K562 (cell line): Measurements from ENCODE around the gene CLCA2. TPM values are rescaled to one million over a fixed set of nuclear protein-coding genes. Genes with fewer than 3 reads are reported as not detected.
A peak's percentile ranks its signal among the peaks of the same experiment; 100 is the strongest.

ENCODE experiments used
- ARHGAP35 ChIP-seq: fragments of 450-650 bp; IDR thresholded peaks from 2 replicates; pipeline ENCODE4 v1.6.1; 2018; ENCODE audit not compliant: partially characterized antibody
- ETV1 ChIP-seq: fragments of 450-650 bp; conservative IDR thresholded peaks from 2 replicates; pipeline ENCODE4 v1.6.1; 2016; ENCODE audit warnings: missing genetic modification characterization, control low read depth, low read depth, missing compliant biosample characterization
- HDAC1 ChIP-seq, 2 experiments: fragments of 450-650 bp; IDR thresholded peaks; 2 replicates each; pipeline ENCODE4 v1.6.1; 2016 to 2017; ENCODE audit warnings: inconsistent platforms in 1 of 2, mild to moderate bottlenecking in 1 of 2, moderate library complexity in 1 of 2
- RB1 ChIP-seq: fragments of 450-650 bp; IDR thresholded peaks from 2 replicates; pipeline ENCODE4 v1.6.1; 2017; ENCODE audit warnings: low read depth, mild to moderate bottlenecking
- SOX6 ChIP-seq: fragments of 450-650 bp; IDR thresholded peaks from 2 replicates; pipeline ENCODE4 v1.6.1; 2014; ENCODE audit warnings: mild to moderate bottlenecking
- ZBTB1 ChIP-seq: sonication (generic); formaldehyde crosslinking; IDR thresholded peaks from 2 replicates; pipeline ENCODE4 v1.8.1; 2023; ENCODE audit warnings: missing genetic modification reagents, low read depth, mild to moderate bottlenecking, borderline replicate concordance
- polyA plus RNA-seq, 8 experiments: library from polyadenylated mRNA; depleted of rRNA in 4 of 8; stranded (reverse) in 5 of 8; unstranded in 3 of 8; fragments of >200 nt; fragmentation: Nextera tagmentation in 2 of 8; fragmentation: Illumina TruSeq in 1 of 8; extraction: Ambion mirVana in 2 of 8; extraction: Trizol in 1 of 8; gene quantifications; 2 replicates each; pipeline versions ENCODE4 v1.2.1 to v1.2.3, GENCODE V29; 2011 to 2014; ENCODE audit warnings: inconsistent platforms in 1 of 8, missing spikeins in 1 of 8
- total RNA-seq, 7 experiments: library from RNA; depleted of rRNA in 6 of 7; stranded (reverse); fragments of >200 nt in 6 of 7; fragmentation: Illumina TruSeq in 2 of 7; extraction: Trizol in 2 of 7; gene quantifications; 2 replicates each; pipeline versions ENCODE4 v1.2.1 to v1.2.3, GENCODE V29; 2011 to 2021; ENCODE audit warnings: low replicate concordance in 1 of 7
- TF ChIP-seq, protein P1 (sequence below): fragments of 450-650 bp; IDR thresholded peaks from 2 replicates; pipeline ENCODE4 v1.6.1; 2016; ENCODE audit warnings: low read depth, mild to moderate bottlenecking, moderate library complexity
- TF ChIP-seq, protein P2 (sequence below): sonication (generic); formaldehyde crosslinking; IDR thresholded peaks from 2 replicates; pipeline ENCODE4 v1.9.0; 2022; ENCODE audit warnings: mild to moderate bottlenecking, missing genetic modification reagents
- TF ChIP-seq, protein P3 (sequence below): fragments of 450-650 bp; formaldehyde crosslinking; IDR thresholded peaks from 2 replicates; pipeline ENCODE4 v1.4.0; 2020; ENCODE audit warnings: mild to moderate bottlenecking
- TF ChIP-seq, protein P4 (sequence below): fragments of 150-350 bp; IDR thresholded peaks from 2 replicates; pipeline ENCODE4 v1.6.1; 2014; ENCODE audit warnings: low read depth, mild to moderate bottlenecking, low read length, borderline replicate concordance

CLCA2 gene
- total and polyA plus RNA-seq, 9 of the 15 experiments (the other 6 are each of a cell fraction or from before 2014, with no cell fraction given), result 0.03 TPM; not detected in 8

DNA sequence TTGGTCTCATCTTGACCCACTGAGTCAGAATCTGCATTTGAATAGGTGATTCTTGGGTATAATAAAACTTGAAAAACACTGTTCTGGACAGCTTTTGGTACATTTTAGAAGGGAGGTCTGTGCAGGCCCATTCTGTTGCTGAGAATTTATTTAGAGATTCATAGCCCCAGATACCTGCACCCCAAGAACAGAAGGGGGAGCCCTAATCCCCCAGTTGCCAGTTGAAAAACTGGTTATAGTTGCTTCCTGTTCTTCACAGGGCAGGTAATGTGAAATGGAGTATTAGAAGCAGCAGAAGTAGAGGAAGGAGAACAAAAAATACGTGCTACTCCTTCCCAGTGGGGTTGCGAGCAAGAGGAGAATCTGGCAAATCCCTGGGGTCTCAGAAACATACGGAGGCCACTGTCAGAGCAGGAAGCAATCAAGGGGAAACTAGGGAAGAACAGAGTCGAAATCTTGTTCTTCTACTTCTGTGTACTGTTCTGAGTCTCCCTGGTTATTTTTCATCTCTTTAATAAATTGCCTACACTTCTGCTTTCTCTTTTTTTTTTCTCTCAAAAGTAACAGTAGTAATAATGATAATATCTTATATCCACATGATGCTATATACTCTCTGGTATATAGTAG lies 4.6 kb upstream of the CLCA2 start (continued):
- TF ChIP-seq, protein P1, sequence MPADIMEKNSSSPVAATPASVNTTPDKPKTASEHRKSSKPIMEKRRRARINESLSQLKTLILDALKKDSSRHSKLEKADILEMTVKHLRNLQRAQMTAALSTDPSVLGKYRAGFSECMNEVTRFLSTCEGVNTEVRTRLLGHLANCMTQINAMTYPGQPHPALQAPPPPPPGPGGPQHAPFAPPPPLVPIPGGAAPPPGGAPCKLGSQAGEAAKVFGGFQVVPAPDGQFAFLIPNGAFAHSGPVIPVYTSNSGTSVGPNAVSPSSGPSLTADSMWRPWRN, result no peak
- no peak for TF ChIP-seq HDAC1 (IDR thresholded peaks at IDR 0.05)
- TF ChIP-seq, protein P2, sequence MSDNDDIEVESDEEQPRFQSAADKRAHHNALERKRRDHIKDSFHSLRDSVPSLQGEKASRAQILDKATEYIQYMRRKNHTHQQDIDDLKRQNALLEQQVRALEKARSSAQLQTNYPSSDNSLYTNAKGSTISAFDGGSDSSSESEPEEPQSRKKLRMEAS (CRISPR knock-in tag), result no peak
- no peak for TF ChIP-seq ARHGAP35
- 0 out of 2 replicates have a peak, but pooled peaks have one; percentile 8 for TF ChIP-seq SOX6
- no peak for TF ChIP-seq ZBTB1 (CRISPR knock-in tag)
- TF ChIP-seq, protein P3, sequence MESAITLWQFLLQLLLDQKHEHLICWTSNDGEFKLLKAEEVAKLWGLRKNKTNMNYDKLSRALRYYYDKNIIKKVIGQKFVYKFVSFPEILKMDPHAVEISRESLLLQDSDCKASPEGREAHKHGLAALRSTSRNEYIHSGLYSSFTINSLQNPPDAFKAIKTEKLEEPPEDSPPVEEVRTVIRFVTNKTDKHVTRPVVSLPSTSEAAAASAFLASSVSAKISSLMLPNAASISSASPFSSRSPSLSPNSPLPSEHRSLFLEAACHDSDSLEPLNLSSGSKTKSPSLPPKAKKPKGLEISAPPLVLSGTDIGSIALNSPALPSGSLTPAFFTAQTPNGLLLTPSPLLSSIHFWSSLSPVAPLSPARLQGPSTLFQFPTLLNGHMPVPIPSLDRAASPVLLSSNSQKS (CRISPR knock-in tag), result no peak
- TF ChIP-seq, protein P4, sequence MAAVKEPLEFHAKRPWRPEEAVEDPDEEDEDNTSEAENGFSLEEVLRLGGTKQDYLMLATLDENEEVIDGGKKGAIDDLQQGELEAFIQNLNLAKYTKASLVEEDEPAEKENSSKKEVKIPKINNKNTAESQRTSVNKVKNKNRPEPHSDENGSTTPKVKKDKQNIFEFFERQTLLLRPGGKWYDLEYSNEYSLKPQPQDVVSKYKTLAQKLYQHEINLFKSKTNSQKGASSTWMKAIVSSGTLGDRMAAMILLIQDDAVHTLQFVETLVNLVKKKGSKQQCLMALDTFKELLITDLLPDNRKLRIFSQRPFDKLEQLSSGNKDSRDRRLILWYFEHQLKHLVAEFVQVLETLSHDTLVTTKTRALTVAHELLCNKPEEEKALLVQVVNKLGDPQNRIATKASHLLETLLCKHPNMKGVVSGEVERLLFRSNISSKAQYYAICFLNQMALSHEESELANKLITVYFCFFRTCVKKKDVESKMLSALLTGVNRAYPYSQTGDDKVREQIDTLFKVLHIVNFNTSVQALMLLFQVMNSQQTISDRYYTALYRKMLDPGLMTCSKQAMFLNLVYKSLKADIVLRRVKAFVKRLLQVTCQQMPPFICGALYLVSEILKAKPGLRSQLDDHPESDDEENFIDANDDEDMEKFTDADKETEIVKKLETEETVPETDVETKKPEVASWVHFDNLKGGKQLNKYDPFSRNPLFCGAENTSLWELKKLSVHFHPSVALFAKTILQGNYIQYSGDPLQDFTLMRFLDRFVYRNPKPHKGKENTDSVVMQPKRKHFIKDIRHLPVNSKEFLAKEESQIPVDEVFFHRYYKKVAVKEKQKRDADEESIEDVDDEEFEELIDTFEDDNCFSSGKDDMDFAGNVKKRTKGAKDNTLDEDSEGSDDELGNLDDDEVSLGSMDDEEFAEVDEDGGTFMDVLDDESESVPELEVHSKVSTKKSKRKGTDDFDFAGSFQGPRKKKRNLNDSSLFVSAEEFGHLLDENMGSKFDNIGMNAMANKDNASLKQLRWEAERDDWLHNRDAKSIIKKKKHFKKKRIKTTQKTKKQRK, result no peak
- TF ChIP-seq RB1, result 0 out of 2 replicates have a peak, but pooled peaks have one; percentile 26
- TF ChIP-seq ETV1 (tag), result 0 out of 2 replicates have a peak, but pooled peaks have one; percentile 28
